ENCODE data around the gene TULP4.
"Not testable (repeated sequence)": the region's sequence is repeated elsewhere in the genome, so short reads cannot be mapped to it uniquely, and the experiment has no call there.

The TULP4 gene

GRCh38 chr6:158361961-158362669, 49.9 kb downstream of the TULP4 start:
- DNase-seq: no peak

- DNase-seq: no peak
Measured at GRCh38 chr6:158366363-158366762, 54.1 kb downstream of the TULP4 start.

DNA sequence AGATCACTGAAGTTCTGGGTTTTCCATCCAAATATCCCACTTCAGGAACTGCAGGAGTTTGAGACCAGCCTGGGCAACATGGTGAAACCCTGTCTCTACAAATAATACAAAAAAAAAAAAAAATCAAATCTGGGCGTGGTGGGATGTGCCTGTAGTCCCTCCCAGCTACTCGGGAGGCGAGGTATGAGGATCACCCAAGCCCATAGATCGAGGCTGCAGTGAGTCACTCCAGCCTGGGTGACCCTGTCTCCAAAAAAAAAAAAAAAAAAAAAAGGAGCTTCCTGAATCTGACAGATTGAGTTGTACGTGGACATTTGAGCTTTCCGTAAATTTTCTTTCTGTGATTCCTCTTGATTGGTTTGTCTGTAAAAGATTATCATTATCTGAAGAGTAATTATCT, 55.6 kb downstream of the TULP4 start:
- no peak for DNase-seq

DNA sequence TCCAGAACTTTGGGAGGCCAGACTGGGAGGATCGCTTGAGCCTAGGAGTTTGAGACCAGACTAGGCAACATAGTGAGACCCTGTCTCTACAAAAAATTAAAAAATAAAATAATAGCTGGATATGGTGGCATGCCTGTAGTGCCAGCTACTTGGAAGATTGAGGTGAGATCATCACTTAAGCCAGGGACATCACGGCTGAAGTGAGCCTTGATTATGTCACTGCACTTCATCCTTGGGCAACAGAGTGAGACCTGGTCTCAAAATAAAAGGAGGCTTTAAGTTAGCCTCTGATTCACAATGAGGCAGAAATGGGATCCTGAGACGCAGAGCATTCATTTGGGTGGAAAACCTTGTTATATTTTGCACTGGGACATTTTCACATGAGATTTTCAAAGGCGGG, 57.0 kb downstream of the TULP4 start:
- no peak for DNase-seq

GRCh38 chr6:158370805-158371204, 58.5 kb downstream of the TULP4 start:
- no peak for DNase-seq

GRCh38 chr6:158371261-158371660, 59.0 kb downstream of the TULP4 start:
- DNase-seq: no peak

DNA sequence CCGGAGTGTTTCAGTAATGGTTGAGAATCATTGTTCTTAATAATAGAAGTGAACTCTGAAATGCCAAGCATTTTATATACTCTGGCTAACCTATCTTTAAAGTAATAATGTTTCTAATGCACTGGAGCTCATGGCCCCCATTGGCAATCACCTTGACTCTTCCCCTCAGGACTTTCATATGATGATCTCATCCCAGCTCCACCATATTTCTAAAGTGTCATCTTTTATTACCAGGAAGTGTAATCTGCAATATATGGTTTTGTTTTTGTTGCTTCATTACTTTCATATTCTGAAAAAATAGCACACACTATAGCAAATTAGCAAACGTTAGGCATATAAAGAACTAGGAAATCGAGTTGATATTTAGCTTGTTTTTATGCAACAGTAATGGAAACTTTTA, 60.3 kb downstream of the TULP4 start:
- no peak for DNase-seq

GRCh38 chr6:158373214-158373613, 60.9 kb downstream of the TULP4 start:
- DNase-seq: no peak

GRCh38 chr6:158374020-158374419, 61.8 kb downstream of the TULP4 start:
- DNase-seq: no peak

DNA sequence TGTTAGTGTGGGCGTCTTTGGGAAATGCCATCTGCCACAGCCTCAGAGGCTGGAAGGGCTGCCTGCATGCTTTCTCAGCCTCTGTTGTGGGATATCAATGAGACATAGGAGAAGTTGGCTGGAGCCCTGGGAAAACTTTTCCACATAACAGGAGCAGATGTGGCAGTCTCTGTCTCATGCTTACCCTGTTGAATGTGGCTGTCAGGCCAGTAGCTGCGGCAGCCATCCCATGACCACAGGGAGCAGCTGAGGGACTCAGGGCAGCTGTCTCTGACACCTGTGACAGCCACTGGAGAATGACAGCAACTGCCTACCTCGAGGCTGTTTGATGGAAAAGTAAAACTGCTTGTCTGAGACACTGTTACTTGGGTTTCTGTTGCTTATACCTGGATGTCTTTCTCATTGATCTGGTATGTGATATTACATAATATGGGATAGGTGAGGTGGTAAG, 64.4 kb downstream of the TULP4 start:
- DNase-seq: no peak

- no peak for DNase-seq
Measured at GRCh38 chr6:158377860-158378259, 65.6 kb downstream of the TULP4 start.

GRCh38 chr6:158379336-158379735, 67.1 kb downstream of the TULP4 start:
- no peak for DNase-seq

DNA sequence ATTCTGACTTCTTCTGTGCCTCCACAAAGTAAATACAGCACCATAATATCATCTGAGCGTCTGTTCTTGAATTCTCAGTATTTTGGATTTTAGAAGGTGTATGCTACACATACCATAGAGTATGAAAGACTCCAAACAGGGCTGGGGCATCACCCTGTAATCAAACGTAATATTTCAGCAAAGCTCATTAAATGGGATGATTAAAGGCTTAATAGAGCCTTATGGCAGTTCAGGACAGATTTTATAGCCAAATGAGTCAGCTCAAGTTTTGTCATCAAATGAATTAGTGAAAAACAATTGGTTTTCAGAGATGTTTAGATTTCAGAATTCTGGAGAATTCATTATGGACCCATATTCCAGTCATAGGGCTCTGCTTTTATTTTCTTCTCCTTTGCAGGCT, 68.9 kb downstream of the TULP4 start:
- no peak for DNase-seq

DNA sequence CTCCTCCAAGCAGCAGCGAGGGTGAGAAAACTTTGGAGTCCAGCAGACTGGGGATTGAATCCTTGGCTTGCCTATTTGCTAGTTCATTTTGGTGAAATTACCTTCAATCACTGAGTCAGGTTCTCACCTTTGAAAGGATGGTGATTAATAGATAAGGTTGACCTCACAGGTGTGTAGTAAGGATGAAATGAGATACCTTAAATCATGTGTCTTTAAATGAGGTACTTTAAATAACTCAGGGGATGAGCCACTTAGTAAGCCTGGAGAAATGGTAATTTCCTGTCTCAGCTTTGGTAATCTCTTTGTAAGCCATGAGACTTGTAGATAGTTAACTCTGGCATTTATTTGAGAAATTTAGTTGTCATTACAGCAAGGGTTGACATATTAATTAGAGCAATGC, 70.2 kb downstream of the TULP4 start:
- DNase-seq: no peak

GRCh38 chr6:158383057-158383456, 70.8 kb downstream of the TULP4 start:
- DNase-seq: no peak

- DNase-seq: no peak
Measured at GRCh38 chr6:158383542-158383941, 71.3 kb downstream of the TULP4 start.

DNA sequence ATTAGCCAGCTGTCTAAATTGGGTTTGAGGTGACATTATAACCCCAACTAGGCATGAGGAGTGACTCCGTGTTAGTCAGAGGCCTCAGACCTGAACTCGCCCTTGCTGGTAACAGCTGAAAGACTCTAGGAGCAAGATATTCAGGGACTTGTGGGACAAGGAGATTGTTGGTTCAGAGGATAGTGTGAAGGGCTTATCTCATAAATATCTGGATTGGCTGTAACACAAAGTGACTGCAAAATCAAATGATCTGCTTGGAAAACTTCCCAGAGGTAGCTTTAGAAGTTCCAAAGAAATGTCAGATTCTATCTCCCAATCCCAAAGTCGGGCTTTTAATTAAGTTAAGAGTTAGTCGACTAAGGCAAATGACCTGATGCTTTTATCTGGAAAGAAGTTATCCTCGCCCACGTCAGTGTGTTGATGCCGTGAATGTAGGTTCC, 72.4 kb downstream of the TULP4 start:
- no peak for DNase-seq

GRCh38 chr6:158387036-158387435, 74.8 kb downstream of the TULP4 start:
- no peak for DNase-seq

- DNase-seq: no peak
Measured at GRCh38 chr6:158387578-158387977, 75.3 kb downstream of the TULP4 start.

- no peak for DNase-seq
Measured at GRCh38 chr6:158388727-158389126, 76.5 kb downstream of the TULP4 start.

DNA sequence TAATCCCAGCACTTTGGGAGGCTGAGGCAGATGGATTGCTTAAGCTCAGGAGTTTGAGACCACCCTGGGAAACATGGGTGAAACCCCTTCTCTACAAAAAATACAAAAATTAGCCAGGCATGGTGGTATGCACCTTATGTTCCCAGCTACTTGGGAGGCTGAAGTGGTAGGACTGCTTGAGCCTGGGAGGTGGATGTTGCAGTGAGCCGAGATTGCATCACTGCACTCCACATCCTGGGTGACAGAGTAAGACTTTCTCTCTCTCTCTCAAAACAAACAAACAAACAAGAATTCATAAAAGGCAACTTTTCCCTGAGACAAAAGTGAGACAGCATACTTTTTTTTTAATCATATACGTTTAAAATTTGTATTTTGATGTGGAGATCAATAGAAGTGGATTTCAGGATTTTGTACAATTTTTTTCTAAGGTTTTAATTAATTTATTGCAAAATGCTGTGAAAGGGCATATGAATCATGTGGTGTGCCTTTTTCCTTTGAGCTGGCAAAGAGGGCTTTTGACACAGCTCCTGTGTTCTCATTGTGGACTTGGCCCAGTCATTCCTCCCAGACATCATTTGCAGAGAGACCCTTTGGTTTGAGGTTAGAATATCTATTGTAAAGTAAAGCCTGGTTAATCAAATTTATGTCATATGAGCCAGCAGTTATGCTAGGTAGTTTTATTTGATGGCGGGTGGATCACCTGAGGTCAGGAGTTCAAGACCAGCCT, 77.1 kb downstream of the TULP4 start:
- DNase-seq: no peak

- no peak for DNase-seq
Measured at GRCh38 chr6:158391276-158391675, 79.0 kb downstream of the TULP4 start.

DNA sequence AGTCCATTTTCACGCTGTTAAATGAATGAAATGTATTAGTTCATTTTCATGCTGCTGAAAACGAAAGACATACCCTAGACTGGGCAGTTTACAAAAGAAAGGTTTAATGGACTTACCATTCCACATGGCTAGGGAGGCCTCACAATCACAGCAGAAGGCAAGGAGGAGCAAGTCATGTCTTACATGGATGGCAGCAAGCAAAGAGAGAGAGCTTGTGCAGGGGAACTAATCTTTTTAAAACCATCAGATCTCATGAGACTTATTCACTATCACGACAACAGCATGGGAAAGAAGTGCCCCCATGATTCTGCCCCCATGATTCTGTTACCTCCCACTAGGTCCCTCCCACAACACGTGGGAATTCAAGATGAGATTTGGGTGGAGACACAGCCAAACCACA, 79.7 kb downstream of the TULP4 start:
- DNase-seq: not testable (repeated sequence)

GRCh38 chr6:158396136-158396535, 83.9 kb downstream of the TULP4 start:
- DNase-seq: peak; percentile 26

- DNase-seq: no peak
Measured at GRCh38 chr6:158397578-158397977, 85.3 kb downstream of the TULP4 start.
